GM12873 (cell line): ENCODE results near the gene WWOX.

Source experiments
- CTCF ChIP-seq: IDR thresholded peaks from 2 replicates; pipeline ENCODE4 v1.5.1; 2012; ENCODE audit warnings: low read depth, mild to moderate bottlenecking, moderate library complexity, low read length, control low read depth; ENCODE audit not compliant: insufficient read depth; ENCODE audit errors: missing control alignments

The WWOX gene

GRCh38 chr16:78805556-78805955, 706.1 kb downstream of the WWOX start:
- TF ChIP-seq CTCF, result no peak

GRCh38 chr16:78811247-78811646, 711.8 kb downstream of the WWOX start:
- no peak for TF ChIP-seq CTCF

GRCh38 chr16:78812582-78812981, 713.1 kb downstream of the WWOX start:
- TF ChIP-seq CTCF, result no peak

GRCh38 chr16:78813661-78814311, 714.3 kb downstream of the WWOX start:
- no peak for TF ChIP-seq CTCF

GRCh38 chr16:78815713-78816112, 716.3 kb downstream of the WWOX start:
- no peak for TF ChIP-seq CTCF

GRCh38 chr16:78816499-78817195, 717.2 kb downstream of the WWOX start:
- TF ChIP-seq CTCF, result no peak

- TF ChIP-seq CTCF, result no peak
Observed at GRCh38 chr16:78817200-78817739, 717.8 kb downstream of the WWOX start.
